WTC11 (cell line): ENCODE results near the gene RNF2. TPM values are rescaled to one million over a fixed set of nuclear protein-coding genes. Genes with fewer than 3 reads are reported as not detected.

Source experiments
- ATAC-seq: fragments of 200-7000 bp; cut with Tn5 transposase; 2 replicates; pipeline ENCODE4 v1.10.0; 2021; ENCODE audit warnings: mild to moderate bottlenecking, moderate library complexity
- CTCF ChIA-PET: fragments of 300-600 bp; sonication (Branson Sonifier 250); formaldehyde crosslinking; loops from one replicate; lab custom pipeline; 2021; ENCODE audit warnings: antibody characterized with exemption; lab: Charles Lee
- POLR2A ChIA-PET: fragments of 350-600 bp; sonication (Branson Sonifier 250); formaldehyde crosslinking; loops from one replicate; lab custom pipeline; 2021; ENCODE audit warnings: antibody characterized with exemption; lab: Charles Lee
- DNase-seq: peaks from one replicate; pipeline ENCODE4 v3.0.0; 2021; ENCODE audit warnings: low spot score
- H3K27ac Mint-ChIP-seq: 2 replicates; pipeline ENCODE4 v1.8.0; 2021; ENCODE audit warnings: mixed read lengths
- H3K27me3 Mint-ChIP-seq: 2 replicates; pipeline ENCODE4 v1.8.0; 2021; ENCODE audit warnings: low read depth, mild to moderate bottlenecking, moderate library complexity, mixed read lengths
- H3K36me3 Mint-ChIP-seq: 2 replicates; pipeline ENCODE4 v1.8.0; 2021; ENCODE audit warnings: mixed read lengths
- H3K4me1 Mint-ChIP-seq: 2 replicates; pipeline ENCODE4 v1.8.0; 2022; ENCODE audit warnings: mixed read lengths
- H3K4me3 Mint-ChIP-seq: 2 replicates; pipeline ENCODE4 v1.8.0; 2021; ENCODE audit warnings: mild to moderate bottlenecking, moderate library complexity, mixed read lengths
- H3K9me3 Mint-ChIP-seq: 2 replicates; pipeline ENCODE4 v1.8.0; 2021; ENCODE audit warnings: mixed read lengths
- CREB1 ChIP-seq: sonication (generic); formaldehyde crosslinking; IDR thresholded peaks from 2 replicates; pipeline ENCODE4 v1.8.0; 2023; ENCODE audit warnings: mild to moderate bottlenecking, missing genetic modification reagents
- GABPB1 ChIP-seq: sonication (generic); formaldehyde crosslinking; IDR thresholded peaks from 2 replicates; pipeline ENCODE4 v1.8.1; 2023; ENCODE audit warnings: mild to moderate bottlenecking, missing genetic modification reagents
- GTF2I ChIP-seq: fragments of 250-450 bp; sonication (Bioruptor Pico); conservative IDR thresholded peaks from 2 replicates; pipeline ENCODE4 v1.4.0; 2021; ENCODE audit warnings: mild to moderate bottlenecking
- IRF2 ChIP-seq: sonication (generic); formaldehyde crosslinking; IDR thresholded peaks from 2 replicates; pipeline ENCODE4 v1.8.0; 2022; ENCODE audit warnings: low read depth, missing genetic modification reagents, borderline replicate concordance
- JUN ChIP-seq: sonication (generic); formaldehyde crosslinking; IDR thresholded peaks from 2 replicates; pipeline ENCODE4 v1.8.0; 2023; ENCODE audit warnings: mild to moderate bottlenecking, missing genetic modification reagents
- NFATC4 ChIP-seq: fragments of 250-450 bp; sonication (Bioruptor Pico); IDR thresholded peaks from 2 replicates; pipeline ENCODE4 v1.9.0; 2021; ENCODE audit warnings: mild to moderate bottlenecking
- NFE2L1 ChIP-seq: sonication (generic); formaldehyde crosslinking; IDR thresholded peaks from 2 replicates; pipeline ENCODE4 v1.8.1; 2023; ENCODE audit warnings: missing genetic modification reagents
- NR3C1 ChIP-seq: sonication (generic); formaldehyde crosslinking; conservative IDR thresholded peaks from 2 replicates; pipeline ENCODE4 v1.8.1; 2023; ENCODE audit warnings: low read depth, mild to moderate bottlenecking, missing genetic modification reagents
- SMAD3 ChIP-seq: sonication (generic); formaldehyde crosslinking; IDR thresholded peaks from 2 replicates; pipeline ENCODE4 v1.8.0; 2022; ENCODE audit warnings: missing genetic modification reagents, mild to moderate bottlenecking, borderline replicate concordance
- TCF7 ChIP-seq: sonication (generic); formaldehyde crosslinking; IDR thresholded peaks from 2 replicates; pipeline ENCODE4 v1.8.0; 2022; ENCODE audit warnings: mild to moderate bottlenecking, low read depth, missing genetic modification reagents, moderate library complexity
- TEAD1 ChIP-seq: sonication (generic); formaldehyde crosslinking; IDR thresholded peaks from 2 replicates; pipeline ENCODE4 v1.8.0; 2022; ENCODE audit warnings: mild to moderate bottlenecking, missing genetic modification reagents
- ZBTB21 ChIP-seq: sonication (generic); formaldehyde crosslinking; IDR thresholded peaks from 2 replicates; pipeline ENCODE4 v1.8.1; 2023; ENCODE audit warnings: mild to moderate bottlenecking, missing genetic modification reagents, borderline replicate concordance
- total RNA-seq: library from RNA; stranded (reverse); gene quantifications from 3 replicates; pipeline ENCODE4 v1.2.3, GENCODE V29; 2021
- TF ChIP-seq, protein P1 (sequence below): fragments of 250-450 bp; sonication (Bioruptor Pico); IDR thresholded peaks from 2 replicates; pipeline ENCODE4 v1.8.0; 2021; ENCODE audit warnings: mild to moderate bottlenecking
- TF ChIP-seq, protein P2 (sequence below): sonication (generic); formaldehyde crosslinking; IDR thresholded peaks from 2 replicates; pipeline ENCODE4 v1.8.1; 2023; ENCODE audit warnings: mild to moderate bottlenecking, moderate library complexity, missing genetic modification reagents
- TF ChIP-seq, protein P3 (sequence below): sonication (generic); formaldehyde crosslinking; IDR thresholded peaks from 2 replicates; pipeline ENCODE4 v1.8.0; 2022; ENCODE audit warnings: mild to moderate bottlenecking, missing genetic modification reagents
- TF ChIP-seq, protein P4 (sequence below): sonication (generic); formaldehyde crosslinking; IDR thresholded peaks from 2 replicates; pipeline ENCODE4 v1.8.1; 2023; ENCODE audit warnings: mild to moderate bottlenecking, missing genetic modification reagents
- TF ChIP-seq, protein P5 (sequence below): fragments of 250-450 bp; sonication (Bioruptor Pico); IDR thresholded peaks from 2 replicates; pipeline ENCODE4 v1.9.0; 2021; ENCODE audit warnings: moderate library complexity, mild to moderate bottlenecking, inconsistent platforms, borderline replicate concordance
- TF ChIP-seq, protein P6 (sequence below): fragments of 200-600 bp; IDR thresholded peaks from 2 replicates; pipeline ENCODE4 v1.8.0; 2022; ENCODE audit warnings: antibody characterized with exemption
- TF ChIP-seq, protein P7 (sequence below): sonication (generic); formaldehyde crosslinking; IDR thresholded peaks from 2 replicates; pipeline ENCODE4 v1.8.1; 2023; ENCODE audit warnings: mild to moderate bottlenecking, missing genetic modification reagents, moderate library complexity

RNF2 gene
- total RNA-seq, 1 experiment from 2014 or later = 37.3 TPM

DNA sequence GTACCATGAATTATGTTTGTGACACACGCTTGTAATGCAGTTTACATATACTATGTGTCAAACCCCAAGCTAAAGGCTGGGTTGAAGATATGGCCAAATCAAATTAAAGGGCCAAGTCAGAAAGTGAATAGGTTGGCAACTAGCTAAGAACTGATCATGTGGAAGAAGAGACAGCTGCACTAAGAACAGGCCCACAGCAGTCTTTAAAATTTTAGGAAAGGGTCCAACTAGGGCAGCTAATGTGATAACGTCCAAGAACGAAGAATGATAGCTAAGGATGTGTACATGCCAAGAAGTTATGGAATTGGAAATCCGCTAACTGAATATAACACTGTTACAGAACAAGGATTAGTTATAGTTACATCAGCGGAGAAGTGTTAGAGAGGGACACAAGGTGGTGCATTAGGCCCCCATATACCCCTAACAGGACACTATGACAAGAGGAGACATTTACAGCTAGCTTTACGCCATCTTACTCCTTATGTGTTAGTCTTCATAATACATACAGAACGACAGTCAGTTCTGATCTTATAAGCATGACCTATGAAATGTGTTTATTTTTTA, 6.5 kb upstream of the RNF2 start:
- H3K9me3 Mint-ChIP-seq = no peaks in the 10 kb centered on the region

DNA sequence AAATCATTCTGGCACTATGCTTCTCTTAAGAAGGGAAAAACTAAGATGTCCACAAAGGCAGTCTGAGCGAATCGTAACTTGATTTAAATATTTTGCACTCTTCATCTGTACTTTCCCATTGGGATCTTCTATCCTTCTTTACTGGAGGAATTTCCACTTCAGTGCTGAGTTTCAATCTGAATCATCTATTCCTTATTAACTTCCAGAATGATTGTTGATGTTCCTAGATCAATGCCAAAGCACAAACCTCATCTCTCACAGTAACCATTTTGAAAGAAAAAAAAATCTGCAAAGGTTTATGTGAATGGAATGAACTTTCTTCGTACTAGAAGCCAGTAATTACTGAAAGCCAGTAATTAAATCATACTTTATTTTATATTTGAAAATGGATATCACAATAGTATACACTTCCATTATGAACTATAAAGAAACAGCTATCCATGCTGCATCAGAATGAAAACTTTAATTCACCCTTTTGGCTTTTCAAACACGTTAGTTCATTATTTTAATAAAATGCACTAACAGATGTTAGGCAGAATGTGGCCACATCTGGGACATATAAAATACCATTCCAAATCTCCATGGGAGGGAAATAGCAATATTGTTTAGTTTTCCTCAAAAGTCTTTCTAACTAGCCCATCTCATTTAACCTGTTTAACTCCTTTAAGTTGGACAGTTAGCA, 5.5 kb upstream of the RNF2 start:
- no peak overlapping the region for H3K27ac Mint-ChIP-seq
- CTCF ChIA-PET = interaction anchor here (1.2 to 1.3 kb wide), 3 partner anchors 130 to 641 kb away, joined by 3 to 5 read pairs (median 5); no protein-coding TSS in a partner anchor
- no peak overlapping the region for H3K4me3 Mint-ChIP-seq
- POLR2A ChIA-PET = no interaction called here
- peaks cover 22% of the 10 kb centered on the region for H3K27me3 Mint-ChIP-seq
- DNase-seq (no peak), ATAC-seq (no peak)
- TF ChIP-seq CREB1 (CRISPR knock-in tag) (no peak), SMAD3 (no peak), IRF2 (CRISPR knock-in tag) (no peak), TCF7 (CRISPR knock-in tag) (no peak)
- TF ChIP-seq, protein P1, sequence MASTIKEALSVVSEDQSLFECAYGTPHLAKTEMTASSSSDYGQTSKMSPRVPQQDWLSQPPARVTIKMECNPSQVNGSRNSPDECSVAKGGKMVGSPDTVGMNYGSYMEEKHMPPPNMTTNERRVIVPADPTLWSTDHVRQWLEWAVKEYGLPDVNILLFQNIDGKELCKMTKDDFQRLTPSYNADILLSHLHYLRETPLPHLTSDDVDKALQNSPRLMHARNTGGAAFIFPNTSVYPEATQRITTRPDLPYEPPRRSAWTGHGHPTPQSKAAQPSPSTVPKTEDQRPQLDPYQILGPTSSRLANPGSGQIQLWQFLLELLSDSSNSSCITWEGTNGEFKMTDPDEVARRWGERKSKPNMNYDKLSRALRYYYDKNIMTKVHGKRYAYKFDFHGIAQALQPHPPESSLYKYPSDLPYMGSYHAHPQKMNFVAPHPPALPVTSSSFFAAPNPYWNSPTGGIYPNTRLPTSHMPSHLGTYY (CRISPR knock-in tag) = no peak
- TF ChIP-seq, protein P2, sequence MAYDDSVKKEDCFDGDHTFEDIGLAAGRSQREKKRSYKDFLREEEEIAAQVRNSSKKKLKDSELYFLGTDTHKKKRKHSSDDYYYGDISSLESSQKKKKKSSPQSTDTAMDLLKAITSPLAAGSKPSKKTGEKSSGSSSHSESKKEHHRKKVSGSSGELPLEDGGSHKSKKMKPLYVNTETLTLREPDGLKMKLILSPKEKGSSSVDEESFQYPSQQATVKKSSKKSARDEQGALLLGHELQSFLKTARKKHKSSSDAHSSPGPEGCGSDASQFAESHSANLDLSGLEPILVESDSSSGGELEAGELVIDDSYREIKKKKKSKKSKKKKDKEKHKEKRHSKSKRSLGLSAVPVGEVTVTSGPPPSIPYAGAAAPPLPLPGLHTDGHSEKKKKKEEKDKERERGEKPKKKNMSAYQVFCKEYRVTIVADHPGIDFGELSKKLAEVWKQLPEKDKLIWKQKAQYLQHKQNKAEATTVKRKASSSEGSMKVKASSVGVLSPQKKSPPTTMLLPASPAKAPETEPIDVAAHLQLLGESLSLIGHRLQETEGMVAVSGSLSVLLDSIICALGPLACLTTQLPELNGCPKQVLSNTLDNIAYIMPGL = no peak
- TF ChIP-seq, protein P3, sequence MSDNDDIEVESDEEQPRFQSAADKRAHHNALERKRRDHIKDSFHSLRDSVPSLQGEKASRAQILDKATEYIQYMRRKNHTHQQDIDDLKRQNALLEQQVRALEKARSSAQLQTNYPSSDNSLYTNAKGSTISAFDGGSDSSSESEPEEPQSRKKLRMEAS = no peak
- no peaks in the 10 kb centered on the region for H3K36me3 Mint-ChIP-seq
- no peaks in the 10 kb centered on the region for H3K9me3 Mint-ChIP-seq
- H3K4me1 Mint-ChIP-seq = peaks cover 5% of the 10 kb centered on the region; the same call in 1 of the 2 replicates

More for the DNA sequence above, 6.5 kb upstream of the RNF2 start:
- Mint-ChIP-seq H3K36me3 (no peaks in the 10 kb centered on the region), H3K27ac (no peak overlapping the region), H3K4me1 (no peaks in the 10 kb centered on the region), H3K4me3 (no peak overlapping the region), H3K27me3 (peaks cover 12% of the 10 kb centered on the region)
- POLR2A ChIA-PET = no interaction called here
- no peak for DNase-seq
- CTCF ChIA-PET = interaction anchor here (1.3 kb wide), 1 partner anchor 131 kb away, joined by 5 read pairs; no protein-coding TSS in a partner anchor
- TF ChIP-seq GABPB1 (CRISPR knock-in tag) = no peak
- TF ChIP-seq, protein P4, sequence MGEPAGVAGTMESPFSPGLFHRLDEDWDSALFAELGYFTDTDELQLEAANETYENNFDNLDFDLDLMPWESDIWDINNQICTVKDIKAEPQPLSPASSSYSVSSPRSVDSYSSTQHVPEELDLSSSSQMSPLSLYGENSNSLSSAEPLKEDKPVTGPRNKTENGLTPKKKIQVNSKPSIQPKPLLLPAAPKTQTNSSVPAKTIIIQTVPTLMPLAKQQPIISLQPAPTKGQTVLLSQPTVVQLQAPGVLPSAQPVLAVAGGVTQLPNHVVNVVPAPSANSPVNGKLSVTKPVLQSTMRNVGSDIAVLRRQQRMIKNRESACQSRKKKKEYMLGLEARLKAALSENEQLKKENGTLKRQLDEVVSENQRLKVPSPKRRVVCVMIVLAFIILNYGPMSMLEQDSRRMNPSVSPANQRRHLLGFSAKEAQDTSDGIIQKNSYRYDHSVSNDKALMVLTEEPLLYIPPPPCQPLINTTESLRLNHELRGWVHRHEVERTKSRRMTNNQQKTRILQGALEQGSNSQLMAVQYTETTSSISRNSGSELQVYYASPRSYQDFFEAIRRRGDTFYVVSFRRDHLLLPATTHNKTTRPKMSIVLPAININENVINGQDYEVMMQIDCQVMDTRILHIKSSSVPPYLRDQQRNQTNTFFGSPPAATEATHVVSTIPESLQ = no peak
- no peak for ATAC-seq

DNA sequence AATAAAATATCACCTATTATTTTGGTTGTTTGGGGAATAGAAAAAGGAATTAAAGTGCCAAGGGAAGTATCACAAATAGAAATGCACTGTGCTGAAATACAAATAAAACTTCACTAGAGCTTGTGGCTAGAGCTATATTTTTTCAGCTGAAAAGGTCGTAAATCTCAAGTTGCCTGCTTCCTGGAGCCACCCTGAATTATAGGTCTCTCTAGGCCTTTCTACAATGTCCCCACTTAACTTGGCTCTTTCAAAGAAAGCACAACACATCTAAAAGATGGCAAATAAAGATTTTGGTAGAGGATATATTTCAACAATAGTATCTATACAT, 5.0 kb upstream of the RNF2 start:
- Mint-ChIP-seq H3K27me3 (peaks cover 23% of the 10 kb centered on the region), H3K9me3 (no peaks in the 10 kb centered on the region), H3K27ac (no peak overlapping the region), H3K4me3 (no peak overlapping the region), H3K36me3 (no peaks in the 10 kb centered on the region), H3K4me1 (peaks cover 6% of the 10 kb centered on the region; the same call in 1 of the 2 replicates)
- ATAC-seq = no peak
- POLR2A ChIA-PET = no interaction called here
- no peak for DNase-seq
- CTCF ChIA-PET = interaction anchor here (1.2 to 1.3 kb wide), 2 partner anchors 130 to 640 kb away, joined by 3 to 5 read pairs; no protein-coding TSS in a partner anchor
- TF ChIP-seq TCF7 (CRISPR knock-in tag) (no peak), TEAD1 (CRISPR knock-in tag) (no peak), JUN (no peak), NFE2L1 (CRISPR knock-in tag) (no peak), NFATC4 (CRISPR knock-in tag) (no peak), NR3C1 (CRISPR knock-in tag) (no peak), ZBTB21 (CRISPR knock-in tag) (no peak), GTF2I (CRISPR knock-in tag) (no peak)
- TF ChIP-seq, protein P5, sequence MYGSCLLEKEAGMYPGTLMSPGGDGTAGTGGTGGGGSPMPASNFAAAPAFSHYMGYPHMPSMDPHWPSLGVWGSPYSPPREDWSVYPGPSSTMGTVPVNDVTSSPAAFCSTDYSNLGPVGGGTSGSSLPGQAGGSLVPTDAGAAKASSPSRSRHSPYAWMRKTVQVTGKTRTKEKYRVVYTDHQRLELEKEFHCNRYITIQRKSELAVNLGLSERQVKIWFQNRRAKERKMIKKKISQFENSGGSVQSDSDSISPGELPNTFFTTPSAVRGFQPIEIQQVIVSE (CRISPR knock-in tag) = no peak
- TF ChIP-seq, protein P6, sequence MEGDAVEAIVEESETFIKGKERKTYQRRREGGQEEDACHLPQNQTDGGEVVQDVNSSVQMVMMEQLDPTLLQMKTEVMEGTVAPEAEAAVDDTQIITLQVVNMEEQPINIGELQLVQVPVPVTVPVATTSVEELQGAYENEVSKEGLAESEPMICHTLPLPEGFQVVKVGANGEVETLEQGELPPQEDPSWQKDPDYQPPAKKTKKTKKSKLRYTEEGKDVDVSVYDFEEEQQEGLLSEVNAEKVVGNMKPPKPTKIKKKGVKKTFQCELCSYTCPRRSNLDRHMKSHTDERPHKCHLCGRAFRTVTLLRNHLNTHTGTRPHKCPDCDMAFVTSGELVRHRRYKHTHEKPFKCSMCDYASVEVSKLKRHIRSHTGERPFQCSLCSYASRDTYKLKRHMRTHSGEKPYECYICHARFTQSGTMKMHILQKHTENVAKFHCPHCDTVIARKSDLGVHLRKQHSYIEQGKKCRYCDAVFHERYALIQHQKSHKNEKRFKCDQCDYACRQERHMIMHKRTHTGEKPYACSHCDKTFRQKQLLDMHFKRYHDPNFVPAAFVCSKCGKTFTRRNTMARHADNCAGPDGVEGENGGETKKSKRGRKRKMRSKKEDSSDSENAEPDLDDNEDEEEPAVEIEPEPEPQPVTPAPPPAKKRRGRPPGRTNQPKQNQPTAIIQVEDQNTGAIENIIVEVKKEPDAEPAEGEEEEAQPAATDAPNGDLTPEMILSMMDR = no peak
- TF ChIP-seq, protein P7, sequence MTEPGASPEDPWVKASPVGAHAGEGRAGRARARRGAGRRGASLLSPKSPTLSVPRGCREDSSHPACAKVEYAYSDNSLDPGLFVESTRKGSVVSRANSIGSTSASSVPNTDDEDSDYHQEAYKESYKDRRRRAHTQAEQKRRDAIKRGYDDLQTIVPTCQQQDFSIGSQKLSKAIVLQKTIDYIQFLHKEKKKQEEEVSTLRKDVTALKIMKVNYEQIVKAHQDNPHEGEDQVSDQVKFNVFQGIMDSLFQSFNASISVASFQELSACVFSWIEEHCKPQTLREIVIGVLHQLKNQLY = no peak
